Activated CD8-positive, alpha-beta T cell treated with anti-CD3 and anti-CD28 coated beads for 36 hours (primary cell): Measurements from ENCODE around the gene PLEKHJ1. TPM values are rescaled to one million over a fixed set of nuclear protein-coding genes. Genes with fewer than 3 reads are reported as not detected.

Source experiments
- ATAC-seq: fragments of 200-7000 bp; cut with Tn5 transposase; one replicate; pipeline ENCODE4 v1.10.0; 2021; ENCODE audit warnings: mild to moderate bottlenecking, moderate library complexity
- CTCF ChIA-PET: fragments of 350-600 bp; sonication (Branson Sonifier 250); formaldehyde crosslinking; loops from one replicate; lab custom pipeline; 2021; ENCODE audit warnings: antibody characterized with exemption; lab: Charles Lee
- POLR2A ChIA-PET: fragments of 350-600 bp; sonication (Branson Sonifier 250); formaldehyde crosslinking; loops from one replicate; lab custom pipeline; 2021; ENCODE audit warnings: antibody characterized with exemption; lab: Charles Lee
- DNase-seq: peaks from one replicate; pipeline ENCODE4 v3.0.0-alpha.2; 2020
- H3K27ac Mint-ChIP-seq: one replicate; pipeline ENCODE4 v1.8.0; 2021; ENCODE audit warnings: mild to moderate bottlenecking, mixed read lengths
- H3K27me3 Mint-ChIP-seq: one replicate; pipeline ENCODE4 v1.8.0; 2021; ENCODE audit warnings: mixed read lengths
- H3K36me3 Mint-ChIP-seq: one replicate; pipeline ENCODE4 v1.8.0; 2021; ENCODE audit warnings: low read depth, mixed read lengths
- H3K4me1 Mint-ChIP-seq: one replicate; pipeline ENCODE4 v1.8.0; 2021; ENCODE audit warnings: low read depth, mixed read lengths
- H3K4me3 Mint-ChIP-seq: one replicate; pipeline ENCODE4 v1.8.0; 2021; ENCODE audit warnings: mild to moderate bottlenecking, moderate library complexity, mixed read lengths
- H3K9me3 Mint-ChIP-seq: one replicate; pipeline ENCODE4 v1.8.0; 2021; ENCODE audit warnings: mixed read lengths
- CTCF ChIP-seq: fragments of 200-600 bp; IDR thresholded peaks from one replicate; pipeline ENCODE4 v1.8.0; 2022; ENCODE audit warnings: antibody characterized with exemption, mild to moderate bottlenecking
- intact Hi-C: fragments of 100-400 bp; cut with micrococcal nuclease; formaldehyde crosslinking; loops from one replicate; pipeline ENCODE4 v1.10.0; 2022
- total RNA-seq, 2 experiments: library from RNA; stranded (reverse); gene quantifications; one replicate each; pipeline ENCODE4 v1.2.3, GENCODE V29; 2021

The PLEKHJ1 gene
- total RNA-seq, 2 experiments from 2014 or later = 65.3 to 72.8 TPM

- Mint-ChIP-seq H3K4me1 (peaks cover 17% of the 10 kb centered on the region), H3K9me3 (no peaks in the 10 kb centered on the region), H3K4me3 (no peak overlapping the region), H3K27ac (no peak overlapping the region), H3K36me3 (peaks cover 24% of the 10 kb centered on the region), H3K27me3 (no peaks in the 10 kb centered on the region)
- ATAC-seq = no peak
- intact Hi-C loops = no loop called here
- no peak for DNase-seq
- ChIA-PET CTCF (no interaction called here), POLR2A (interaction anchor here (0.7 to 10.4 kb wide), 5 partner anchors 9 to 24 kb away, joined by 3 to 202 read pairs (median 6); partner anchors contain the start of genes AMH and JSRP1)
- TF ChIP-seq CTCF = no peak
Observed at GRCh38 chr19:2246014-2246620, 10.0 kb upstream of the PLEKHJ1 start.

- ChIA-PET POLR2A (interaction anchor here (0.7 to 10.4 kb wide), 5 partner anchors 8 to 25 kb away, joined by 3 to 202 read pairs (median 6); partner anchors contain the start of genes AMH and JSRP1), CTCF (no interaction called here)
- no peak for TF ChIP-seq CTCF
- H3K9me3 Mint-ChIP-seq = no peaks in the 10 kb centered on the region
- intact Hi-C loops = no loop called here
- no peak overlapping the region for H3K27ac Mint-ChIP-seq
- no peak overlapping the region for H3K4me3 Mint-ChIP-seq
- H3K36me3 Mint-ChIP-seq = peaks cover 33% of the 10 kb centered on the region
- ATAC-seq (no peak), DNase-seq (no peak)
- peaks cover 26% of the 10 kb centered on the region for H3K4me1 Mint-ChIP-seq
- no peaks in the 10 kb centered on the region for H3K27me3 Mint-ChIP-seq
Observed at GRCh38 chr19:2245273-2245672, 9.1 kb upstream of the PLEKHJ1 start.

GRCh38 chr19:2244486-2244885, 8.4 kb upstream of the PLEKHJ1 start:
- intact Hi-C loops = no loop called here
- H3K4me3 Mint-ChIP-seq = no peak overlapping the region
- H3K27me3 Mint-ChIP-seq = no peaks in the 10 kb centered on the region
- POLR2A ChIA-PET = interaction anchor here (1.9 to 10.4 kb wide), 2 partner anchors 11 to 25 kb away, joined by 6 to 202 read pairs; partner anchors contain the start of genes AMH and JSRP1
- CTCF ChIA-PET = no interaction called here
- DNase-seq (no peak), ATAC-seq (no peak)
- no peak for TF ChIP-seq CTCF
- H3K9me3 Mint-ChIP-seq = no peaks in the 10 kb centered on the region
- no peak overlapping the region for H3K27ac Mint-ChIP-seq
- H3K36me3 Mint-ChIP-seq = peaks cover 40% of the 10 kb centered on the region
- H3K4me1 Mint-ChIP-seq = peaks cover 31% of the 10 kb centered on the region

GRCh38 chr19:2244125-2244411, 7.9 kb upstream of the PLEKHJ1 start:
- H3K4me1 Mint-ChIP-seq = peaks cover 34% of the 10 kb centered on the region
- no peak overlapping the region for H3K27ac Mint-ChIP-seq
- TF ChIP-seq CTCF = no peak
- POLR2A ChIA-PET = interaction anchor here (1.3 to 10.4 kb wide), 2 partner anchors 12 to 26 kb away, joined by 6 to 202 read pairs; partner anchors contain the start of genes AMH and JSRP1
- no peaks in the 10 kb centered on the region for H3K9me3 Mint-ChIP-seq
- H3K36me3 Mint-ChIP-seq = peaks cover 44% of the 10 kb centered on the region
- no peak overlapping the region for H3K4me3 Mint-ChIP-seq
- ATAC-seq = no peak
- intact Hi-C loops = no loop called here
- DNase-seq = no peak
- no peaks in the 10 kb centered on the region for H3K27me3 Mint-ChIP-seq
- CTCF ChIA-PET = no interaction called here
